GM18868 (cell line): ENCODE results near the gene TMEM272.

ENCODE experiments used
- ATAC-seq: cut with Tn5 transposase; IDR thresholded peaks from one replicate; pipeline ENCODE4 v1.9.1; 2021; ENCODE audit warnings: mild to moderate bottlenecking, moderate library complexity; ENCODE audit not compliant: unreplicated experiment

Gene TMEM272

DNA sequence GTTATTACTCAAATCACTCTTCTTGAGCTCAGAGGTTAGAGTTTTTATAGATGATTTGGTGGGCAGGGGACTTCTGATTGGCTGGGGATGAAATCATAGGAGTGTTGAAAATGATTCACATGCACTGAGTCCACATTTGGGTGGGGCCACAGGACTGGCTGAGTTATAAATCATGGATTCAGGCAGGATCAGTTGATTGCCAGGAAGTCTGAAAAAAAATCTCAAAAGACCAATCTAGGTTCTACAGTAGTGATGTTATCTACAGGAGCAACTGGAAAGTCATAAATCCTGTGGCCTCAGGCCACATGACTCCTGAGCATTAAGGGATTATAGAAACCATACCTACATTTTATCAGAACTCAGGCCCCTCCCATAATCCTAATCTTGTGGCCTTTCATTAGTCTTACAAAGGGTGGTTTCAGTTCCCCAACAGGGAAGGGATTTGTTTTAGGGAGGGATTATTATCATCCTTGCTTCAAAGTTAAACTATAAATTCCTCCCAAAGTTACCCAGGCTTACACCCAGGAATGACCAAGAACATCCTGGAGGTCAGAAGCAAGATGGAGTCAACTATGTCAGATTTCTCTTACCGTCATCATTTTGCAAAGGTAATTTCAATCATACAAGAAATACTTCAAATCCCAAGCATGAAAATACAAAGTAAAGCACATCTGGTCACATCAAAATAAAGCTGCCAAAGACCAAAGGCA is 11.2 kb upstream of the TMEM272 start:
- no peak for ATAC-seq

DNA sequence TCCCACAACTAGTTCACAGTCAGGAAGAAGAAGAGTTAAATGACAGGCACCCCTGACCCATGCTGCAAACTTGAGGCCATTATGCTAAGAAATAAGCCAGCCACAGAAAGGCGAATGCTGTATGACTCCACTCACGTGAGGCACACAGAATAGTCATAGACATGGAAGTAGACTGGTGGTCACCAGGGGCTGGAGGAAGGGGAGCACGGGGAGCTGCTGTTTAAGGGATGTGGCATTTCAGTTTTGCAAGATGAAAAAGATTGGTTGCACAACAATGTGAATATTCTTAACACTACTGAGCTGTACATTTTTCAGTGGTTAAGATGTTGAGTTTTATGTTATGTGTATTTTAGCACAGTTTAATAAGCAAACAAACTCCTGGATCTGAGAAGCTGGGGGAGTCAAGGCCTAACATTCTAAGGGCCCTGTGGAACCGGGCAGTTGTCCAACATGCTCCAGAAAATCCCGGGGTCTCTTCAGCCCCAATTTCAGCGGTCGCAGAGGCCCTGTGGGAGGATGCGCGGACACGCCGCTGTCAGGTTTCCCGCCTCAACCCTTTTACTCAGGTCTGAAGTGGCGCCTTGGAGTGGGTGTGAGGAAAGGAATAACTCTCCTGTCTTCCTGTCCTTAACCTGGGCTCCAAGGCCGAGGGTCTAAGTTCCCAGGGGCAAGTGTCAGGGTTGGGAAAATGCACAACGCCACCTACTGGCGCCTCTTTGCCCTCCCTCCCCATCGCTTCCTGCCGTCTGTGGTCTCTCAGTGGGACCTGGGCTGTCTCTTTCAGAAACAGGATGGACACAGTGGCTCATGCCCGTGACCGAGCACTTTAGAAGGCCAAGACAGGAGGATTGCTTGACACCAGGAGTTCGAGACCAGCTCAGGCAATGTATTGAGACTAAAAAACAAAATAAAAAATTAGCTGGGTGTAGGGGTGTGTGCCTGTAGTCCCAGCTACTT is 4.4 kb upstream of the TMEM272 start:
- peak; percentile 57 for ATAC-seq

DNA sequence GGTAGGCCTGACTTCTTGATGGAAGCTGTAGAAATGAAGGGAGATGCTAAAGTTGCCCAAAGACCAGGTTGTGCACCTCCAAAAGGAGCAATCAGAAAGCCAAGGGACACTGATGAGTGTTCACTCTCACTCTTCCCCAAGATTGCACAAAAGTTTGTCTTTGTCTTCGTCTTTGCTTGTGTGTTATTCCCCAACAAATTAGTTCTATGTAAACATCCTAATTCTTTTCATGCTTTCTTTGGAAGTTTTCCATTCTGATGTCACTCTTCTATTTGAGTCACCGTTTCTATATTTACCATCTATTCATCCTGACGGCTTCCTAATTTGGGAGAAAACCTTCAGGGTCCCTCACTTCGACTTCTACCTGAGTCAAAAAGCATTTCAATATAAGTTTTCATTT is 3.7 kb upstream of the TMEM272 start:
- ATAC-seq, result no peak

DNA sequence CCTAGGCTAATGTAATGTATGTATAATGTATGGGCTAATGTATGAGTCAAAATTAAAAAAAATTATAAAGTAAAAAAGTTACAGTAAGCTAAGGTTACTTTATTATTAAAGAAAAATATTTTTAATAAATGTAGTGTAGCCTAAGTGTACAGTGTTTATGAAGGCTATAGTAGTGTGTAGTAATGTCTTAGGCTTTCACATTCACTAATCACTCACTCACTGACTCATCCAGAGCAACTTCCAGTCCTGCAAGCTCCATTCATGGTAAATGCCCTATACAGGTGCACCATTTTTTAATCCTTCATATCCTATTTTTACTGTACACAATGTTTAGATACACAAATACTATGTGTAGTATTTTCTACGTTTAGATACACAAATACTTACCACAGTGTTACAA is 1.8 kb upstream of the TMEM272 start:
- peak; percentile 43 for ATAC-seq

DNA sequence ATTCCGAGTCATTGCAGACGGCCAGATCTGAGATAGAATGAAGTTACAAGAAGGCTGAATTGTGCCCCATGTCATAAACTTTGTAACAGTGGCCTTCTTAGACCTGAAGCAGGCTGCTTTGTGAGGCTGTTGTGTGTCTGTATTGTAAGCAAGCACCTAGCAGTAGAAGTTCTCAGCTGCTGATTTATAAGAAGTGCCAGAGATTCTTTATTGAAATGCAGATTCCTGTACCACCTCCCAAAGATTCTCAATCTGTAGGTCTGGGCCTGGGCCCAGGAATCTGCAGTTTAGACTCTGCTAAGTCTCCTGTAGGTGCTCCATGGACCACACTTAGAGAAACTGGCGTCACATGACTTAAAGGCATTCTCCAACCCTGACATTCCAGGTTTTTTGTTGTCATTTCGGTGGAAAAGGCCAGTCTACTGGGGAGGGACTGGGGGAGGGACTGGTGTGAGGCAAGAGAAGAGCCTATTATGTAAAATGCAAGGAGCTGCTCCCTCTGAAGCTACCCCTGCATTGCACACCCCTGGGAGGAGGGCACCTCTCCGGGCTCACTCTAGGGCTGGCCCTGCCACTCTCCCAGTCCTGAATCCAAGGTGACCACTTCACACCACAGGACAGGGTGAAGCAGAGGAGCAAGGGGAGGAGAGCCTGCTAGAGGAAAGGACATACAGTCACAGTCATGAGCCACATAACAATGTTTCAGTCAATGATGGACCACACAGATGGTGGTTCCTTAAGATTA is 769 bp upstream of the TMEM272 start:
- no peak for ATAC-seq

DNA sequence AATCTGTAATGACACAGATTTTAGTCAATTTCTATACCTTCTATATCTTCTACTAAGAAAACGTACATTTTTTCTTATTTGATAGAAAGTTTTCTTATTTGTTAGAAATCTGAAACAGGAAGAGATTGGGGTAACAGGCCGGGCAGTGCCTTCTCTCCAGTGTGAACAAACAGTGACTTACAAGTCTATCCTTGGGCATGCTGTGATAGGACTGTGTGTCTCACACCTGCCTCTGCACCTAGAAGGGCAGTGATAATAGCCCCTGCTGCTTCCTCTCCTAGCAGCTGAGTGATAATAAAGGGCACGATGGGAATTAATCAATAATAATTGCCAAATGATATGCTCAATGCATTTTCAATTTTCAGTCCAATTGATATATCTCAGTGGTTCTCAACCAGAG is 1.4 kb downstream of the TMEM272 start:
- ATAC-seq, result no peak

DNA sequence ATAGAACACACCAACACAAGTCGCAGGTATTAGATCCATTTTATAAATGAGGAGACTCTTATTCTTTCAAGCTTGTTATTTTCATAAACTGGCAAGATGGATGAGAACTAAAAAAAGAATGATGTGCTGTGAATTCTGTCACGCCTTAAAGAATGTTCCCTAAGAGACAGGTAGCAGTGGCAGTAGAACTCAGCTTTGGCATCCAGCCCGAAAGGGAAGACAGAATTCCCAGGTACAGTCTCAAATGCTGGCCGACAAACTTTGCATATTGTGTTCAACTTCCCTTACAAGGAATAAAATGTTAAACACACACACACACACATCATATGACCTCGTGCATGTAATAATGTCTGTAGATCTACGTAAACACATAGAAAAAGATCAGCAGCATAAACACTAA is 3.2 kb downstream of the TMEM272 start:
- no peak for ATAC-seq

DNA sequence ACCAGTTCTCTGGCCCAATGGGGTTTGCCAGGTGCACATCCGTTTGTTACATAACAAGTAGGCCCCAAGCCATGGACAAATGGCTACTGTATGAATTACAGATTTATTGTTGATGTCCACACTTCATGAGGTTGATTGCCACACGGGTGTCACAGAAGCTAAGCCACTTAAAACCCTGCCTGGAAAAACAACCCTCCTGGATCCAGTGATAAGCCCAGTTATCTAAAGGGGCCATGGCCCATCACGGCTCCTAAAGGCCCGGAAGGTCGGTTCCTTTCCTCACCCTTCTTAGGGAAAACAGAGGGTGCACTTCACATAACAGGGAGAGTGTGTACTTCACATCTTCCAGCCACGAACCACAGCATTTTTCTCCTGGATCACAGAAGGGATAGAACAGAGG is 4.1 kb downstream of the TMEM272 start:
- ATAC-seq, result no peak

DNA sequence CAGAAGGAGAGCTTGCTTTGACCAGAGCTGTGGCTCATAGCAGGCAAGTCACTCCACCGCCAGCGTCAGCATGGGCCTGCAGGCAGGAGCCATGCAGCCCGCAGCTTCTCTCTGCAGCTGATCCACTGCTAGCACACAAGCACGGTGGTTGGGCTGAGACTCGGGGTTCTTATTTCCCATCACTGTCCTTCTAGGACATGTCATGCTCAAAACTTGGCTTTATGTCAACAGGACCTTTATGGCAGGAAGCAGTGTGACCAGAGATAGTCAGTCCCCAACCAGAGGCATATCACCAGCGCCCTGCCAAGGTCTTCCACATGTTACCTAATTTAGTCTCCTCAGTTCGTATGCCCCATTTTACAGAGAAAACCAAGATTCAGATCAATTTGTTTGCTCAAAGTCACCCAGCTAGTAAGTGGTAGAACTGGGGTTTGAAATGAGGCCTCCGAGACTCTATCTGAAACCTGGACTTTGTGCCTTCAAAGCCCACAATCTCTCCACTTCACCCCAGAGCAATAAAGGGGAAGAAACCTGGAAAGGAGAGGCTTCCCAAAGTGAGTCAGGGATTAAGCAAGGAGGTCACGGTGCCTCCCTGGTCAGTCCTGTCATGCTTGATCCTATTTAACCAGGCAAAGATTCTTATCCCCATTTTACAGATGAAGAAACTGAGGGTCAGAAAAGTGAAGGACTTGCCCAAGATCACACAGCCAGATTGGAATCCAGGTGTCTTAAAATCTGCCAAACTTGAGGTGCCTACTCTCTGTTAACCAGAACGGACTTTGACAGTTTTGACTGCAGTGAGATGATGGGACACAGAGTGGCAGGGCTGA is 5.1 kb downstream of the TMEM272 start:
- ATAC-seq, result no peak

DNA sequence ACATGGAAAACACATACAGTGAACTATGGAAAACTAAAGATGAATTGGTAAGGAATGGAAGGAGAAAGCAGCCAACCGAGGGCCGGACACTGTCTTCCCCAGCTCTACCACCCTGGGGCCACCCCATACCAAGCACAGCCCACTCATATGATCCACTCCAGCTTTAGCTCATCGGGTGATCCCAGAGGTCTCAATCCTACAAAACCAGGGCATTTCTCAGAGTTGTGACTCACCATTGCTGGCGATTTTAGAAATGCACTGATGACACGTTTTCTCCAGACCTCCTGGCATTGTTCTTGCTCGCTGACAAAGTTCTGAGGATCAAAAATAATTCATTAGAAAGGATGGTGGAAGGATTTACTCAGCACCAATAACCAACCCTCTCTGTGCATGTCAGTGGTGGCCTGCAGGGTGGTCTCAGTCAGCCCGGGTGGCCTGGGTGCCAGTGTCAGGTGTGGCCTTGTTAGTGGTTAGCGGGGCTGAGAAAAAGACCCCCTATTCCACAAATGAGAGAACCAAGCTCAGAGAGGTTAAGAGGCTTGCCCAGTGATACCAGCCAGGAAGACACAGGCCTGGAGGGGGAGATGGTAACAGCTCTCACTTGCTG is 6.6 kb downstream of the TMEM272 start:
- no peak for ATAC-seq

DNA sequence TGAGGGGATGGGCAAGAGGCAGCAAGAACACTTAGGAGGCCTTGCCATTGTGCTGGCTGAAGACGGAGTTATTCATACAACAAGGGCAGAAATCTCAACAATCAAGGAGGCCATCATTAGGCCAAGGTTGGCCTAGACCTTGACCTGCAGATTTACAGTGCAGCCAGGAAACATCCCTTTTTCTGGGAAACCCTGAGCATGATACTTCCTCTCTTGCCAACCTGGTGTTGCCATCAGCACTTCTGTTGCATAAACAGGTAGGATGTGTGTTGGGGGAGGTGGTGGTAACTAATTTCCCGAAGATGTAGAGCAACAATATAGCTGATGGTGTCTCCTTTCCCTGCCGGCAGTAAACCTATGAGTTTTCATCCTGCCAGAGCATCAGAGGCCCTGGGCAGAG is 8.0 kb downstream of the TMEM272 start:
- ATAC-seq, result no peak

DNA sequence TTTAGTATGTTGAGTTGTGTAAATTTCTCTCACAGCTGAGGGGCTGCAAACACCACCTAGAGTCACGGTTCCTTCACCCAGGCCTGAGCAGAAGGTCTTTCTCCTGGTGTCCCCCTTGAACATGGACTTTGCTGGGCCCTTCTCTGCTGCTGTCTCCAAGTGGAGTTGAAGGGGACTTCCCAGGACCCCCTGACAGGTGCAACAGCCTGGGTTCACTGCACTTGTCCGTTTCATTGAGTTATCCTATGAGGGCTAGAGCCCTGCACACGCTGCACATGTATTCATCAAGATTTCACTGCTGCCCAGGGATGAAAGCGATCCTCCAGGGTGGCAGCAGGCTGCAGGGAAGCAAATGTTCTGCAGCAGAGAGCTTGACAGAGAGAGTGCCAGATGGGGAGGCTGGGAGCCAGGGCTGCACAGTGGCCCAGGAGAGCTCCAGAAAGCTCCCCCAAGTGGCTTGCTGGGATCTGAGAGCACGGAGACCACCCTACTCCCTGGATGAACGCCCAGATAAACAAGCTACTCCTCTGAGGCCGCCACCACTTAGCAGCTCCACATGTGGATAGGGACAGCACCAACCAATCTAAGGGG is 10.3 kb downstream of the TMEM272 start:
- ATAC-seq, result no peak

DNA sequence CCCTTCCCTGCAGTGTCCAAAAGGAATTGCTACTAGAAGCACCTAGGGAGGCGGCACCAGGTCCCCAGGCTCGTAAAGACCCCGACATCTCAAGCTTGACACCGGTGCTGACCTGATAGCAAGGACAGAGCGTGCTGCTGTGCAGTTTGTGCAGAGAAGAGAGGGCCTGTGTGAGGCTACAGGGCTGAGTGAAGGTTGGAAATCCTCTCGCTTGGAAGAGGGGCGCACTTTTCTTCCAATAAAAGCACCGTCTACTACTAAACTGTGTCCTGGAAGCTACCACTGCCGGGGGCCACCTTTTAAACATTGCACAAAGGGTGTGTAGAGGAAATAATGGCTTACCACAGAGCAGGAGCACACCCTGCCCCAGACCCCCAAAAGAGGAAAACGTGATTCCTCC is 11.0 kb downstream of the TMEM272 start:
- no peak for ATAC-seq

DNA sequence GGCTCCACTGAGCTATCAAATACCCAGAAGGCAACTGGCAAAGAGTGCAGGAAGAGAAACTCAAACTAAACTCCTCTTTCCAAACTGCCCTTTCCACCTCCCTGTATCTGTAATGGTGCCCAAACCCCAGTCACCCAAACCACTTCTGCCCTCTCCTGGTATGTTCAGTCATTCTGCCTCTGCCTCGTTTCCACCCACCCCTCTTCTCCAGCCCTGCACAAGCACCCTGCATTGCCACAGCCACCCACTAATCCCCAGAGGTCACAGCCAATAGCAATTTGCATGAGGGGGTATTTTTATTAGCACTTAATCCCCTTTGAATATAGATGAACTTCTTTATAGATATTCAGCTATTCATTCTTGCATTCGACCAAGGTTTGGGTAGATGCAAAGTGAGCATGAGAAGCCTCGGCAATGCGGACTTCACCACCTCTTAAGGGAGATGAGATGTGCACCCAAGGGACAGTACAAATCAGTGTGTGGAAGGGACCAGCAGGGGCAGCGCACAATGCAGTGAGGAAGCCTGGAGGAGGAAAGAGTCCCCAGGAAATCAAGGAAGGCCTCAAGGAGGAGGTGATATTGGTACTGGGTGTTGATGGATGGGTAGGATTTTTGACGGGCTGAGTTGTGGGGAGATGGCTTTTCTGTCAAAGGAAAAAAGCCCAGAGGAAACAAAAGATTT is 12.4 kb downstream of the TMEM272 start:
- peak; percentile 91 for ATAC-seq

DNA sequence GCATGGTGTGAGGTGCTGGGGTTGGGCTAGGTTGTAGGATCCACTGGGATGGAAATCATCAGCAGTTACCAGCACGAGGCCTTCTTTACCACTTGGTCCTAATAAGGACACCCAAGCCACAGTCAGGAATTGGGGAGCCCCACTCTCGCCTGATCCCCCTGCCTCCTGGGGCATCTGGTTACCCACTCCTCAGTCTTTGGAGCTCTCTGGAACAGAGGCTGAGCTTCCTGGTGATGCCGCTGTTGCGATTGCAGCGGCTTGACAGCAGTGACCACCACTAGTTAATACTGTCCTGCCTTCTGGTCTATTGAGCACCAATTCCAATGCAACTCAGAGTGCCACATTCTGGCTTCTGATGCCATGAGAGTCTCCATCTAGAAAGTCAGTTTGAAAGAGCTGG is 13.5 kb downstream of the TMEM272 start:
- no peak for ATAC-seq

DNA sequence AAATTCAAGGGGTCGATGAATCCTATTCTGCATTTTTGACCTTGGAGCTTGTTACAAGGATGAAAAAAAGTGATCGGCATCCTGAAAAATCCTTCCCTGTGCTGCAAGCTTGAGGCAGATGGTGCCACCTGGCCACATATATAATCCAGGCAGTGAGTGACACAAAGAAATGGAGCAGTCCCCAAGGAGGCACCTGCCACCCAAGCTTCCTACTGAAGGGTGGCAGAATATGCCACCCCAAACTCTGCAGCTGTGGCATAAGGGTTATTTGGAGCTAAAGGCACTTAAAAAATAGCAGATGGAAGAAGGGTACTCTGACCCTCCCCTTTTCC is 15.4 kb downstream of the TMEM272 start:
- ATAC-seq, result no peak

DNA sequence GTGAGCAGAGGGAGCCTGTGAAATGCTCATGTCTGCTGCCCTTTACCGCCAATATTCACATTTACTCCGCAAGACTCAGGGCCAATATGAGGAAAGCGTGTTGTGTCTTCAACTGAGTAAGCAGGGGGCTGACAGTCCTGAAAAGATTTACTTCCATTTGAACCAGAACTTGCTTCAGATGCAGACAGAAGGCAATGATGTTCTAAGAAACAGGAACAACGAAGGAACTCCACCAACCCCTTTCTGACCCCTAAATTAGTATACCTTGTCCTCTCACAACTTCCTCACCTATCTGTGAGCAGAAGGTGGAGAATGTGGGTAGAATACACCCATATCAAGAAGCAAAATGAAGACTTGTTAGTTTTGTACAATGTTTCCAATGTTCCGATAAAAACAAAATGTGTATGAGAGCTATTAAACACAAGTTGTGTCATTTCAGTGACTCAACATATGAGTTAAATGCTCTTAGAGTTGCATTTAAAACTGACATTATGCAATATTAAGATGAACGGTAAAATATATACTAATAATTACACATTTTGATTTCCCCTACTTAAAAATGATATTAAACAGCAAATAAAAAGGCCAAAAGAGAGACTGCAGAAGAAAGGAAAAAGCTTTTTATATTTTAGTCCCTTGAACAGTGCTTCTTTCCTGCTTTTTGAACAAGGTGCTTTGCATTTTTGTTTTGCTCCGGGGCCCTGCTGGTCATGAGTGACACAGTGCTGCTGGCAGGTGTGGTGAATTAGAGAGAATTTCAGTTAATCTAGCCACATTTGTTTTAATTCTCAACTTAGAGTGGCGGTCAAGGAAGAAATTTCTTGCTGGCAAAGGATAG is 16.0 kb downstream of the TMEM272 start:
- no peak for ATAC-seq

DNA sequence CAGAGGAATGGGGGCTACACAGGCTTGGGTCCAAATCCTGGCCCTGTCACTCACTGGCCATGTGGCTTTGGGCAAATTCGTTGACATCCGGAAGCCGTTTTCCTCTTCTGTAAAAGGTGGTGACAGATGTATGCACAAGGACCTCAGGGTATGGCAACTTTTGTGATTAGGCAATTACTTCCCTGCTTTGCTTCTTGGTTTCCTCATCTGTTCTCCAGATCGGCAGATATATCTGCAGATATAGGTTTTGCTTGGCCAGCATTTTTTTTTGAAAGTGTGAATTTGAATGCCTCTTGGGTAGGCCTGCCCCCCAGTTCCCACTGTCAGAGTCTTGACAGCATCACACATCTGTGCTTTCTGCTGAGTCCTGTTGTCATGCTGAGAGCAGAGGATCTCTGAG is 17.7 kb downstream of the TMEM272 start:
- ATAC-seq, result no peak

DNA sequence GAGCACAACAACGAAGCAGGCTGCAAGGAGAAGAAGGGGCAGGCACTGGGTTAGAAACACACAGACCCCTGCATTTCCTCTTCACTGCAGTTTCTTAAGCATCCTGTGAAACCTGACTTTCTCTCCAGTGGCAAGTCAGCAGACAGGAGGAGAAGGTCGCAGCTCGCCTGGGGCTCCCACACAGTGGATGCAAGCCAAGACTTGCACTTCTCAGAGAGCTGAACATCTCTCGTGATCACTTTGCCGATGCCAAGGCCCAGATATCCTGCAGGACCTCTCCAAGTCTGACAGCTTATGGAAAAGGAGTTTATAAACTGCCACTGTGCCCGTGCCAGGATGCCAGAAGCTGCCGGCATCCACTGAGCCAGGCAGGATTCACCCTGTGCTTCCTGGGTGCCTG is 18.4 kb downstream of the TMEM272 start:
- no peak for ATAC-seq
